Subcutaneous adipose tissue (tissue), 4 donors: ENCODE data around the gene CCDC134. TPM values are rescaled to one million over a fixed set of nuclear protein-coding genes. Genes with fewer than 3 reads are reported as not detected.

Experiments
- CTCF ChIP-seq: fragments of 450-650 bp; IDR thresholded peaks from one replicate; pipeline ENCODE4 v1.5.1; 2016; ENCODE audit warnings: low read depth, mild to moderate bottlenecking, control low read depth, antibody characterized with exemption, moderate library complexity
- total RNA-seq, 4 donors: library from RNA; depleted of rRNA; stranded (reverse); fragments of >200 nt; gene quantifications; one replicate each; pipeline ENCODE4 v1.1.0, GENCODE V29; 2016

The CCDC134 gene
- total RNA-seq, 4 donors from 2014 or later, result 0.98 to 5.1 (median 2.6) TPM

- TF ChIP-seq CTCF, result no peak
Observed at GRCh38 chr22:41825376-41825775, 24.9 kb downstream of the CCDC134 start.

GRCh38 chr22:41826021-41826420 lies 25.5 kb downstream of the CCDC134 start:
- TF ChIP-seq CTCF, result no peak

GRCh38 chr22:41826430-41827383 lies 26.2 kb downstream of the CCDC134 start:
- TF ChIP-seq CTCF, result no peak

GRCh38 chr22:41827671-41828070 lies 27.2 kb downstream of the CCDC134 start:
- no peak for TF ChIP-seq CTCF

- TF ChIP-seq CTCF, result no peak
Observed at GRCh38 chr22:41828516-41828915, 28.0 kb downstream of the CCDC134 start.

- no peak for TF ChIP-seq CTCF
Observed at GRCh38 chr22:41830174-41830573, 29.7 kb downstream of the CCDC134 start.

GRCh38 chr22:41831383-41831782 lies 30.9 kb downstream of the CCDC134 start:
- no peak for TF ChIP-seq CTCF
